AG10803 (cell line): ENCODE measurements around the gene SUGP2.

ENCODE experiments used
- DNase-seq: peaks from one replicate; pipeline ENCODE4 v3.0.0; 2010; ENCODE audit warnings: low read depth
- H3K4me3 ChIP-seq: 2 replicates; pipeline ENCODE4 v1.5.1; 2011; ENCODE audit warnings: mild to moderate bottlenecking, low read length, control low read depth
- CTCF ChIP-seq: conservative IDR thresholded peaks from 2 replicates; pipeline ENCODE4 v1.5.1; 2011; ENCODE audit warnings: mild to moderate bottlenecking, low read length, control low read depth, inconsistent platforms

The SUGP2 gene

DNA sequence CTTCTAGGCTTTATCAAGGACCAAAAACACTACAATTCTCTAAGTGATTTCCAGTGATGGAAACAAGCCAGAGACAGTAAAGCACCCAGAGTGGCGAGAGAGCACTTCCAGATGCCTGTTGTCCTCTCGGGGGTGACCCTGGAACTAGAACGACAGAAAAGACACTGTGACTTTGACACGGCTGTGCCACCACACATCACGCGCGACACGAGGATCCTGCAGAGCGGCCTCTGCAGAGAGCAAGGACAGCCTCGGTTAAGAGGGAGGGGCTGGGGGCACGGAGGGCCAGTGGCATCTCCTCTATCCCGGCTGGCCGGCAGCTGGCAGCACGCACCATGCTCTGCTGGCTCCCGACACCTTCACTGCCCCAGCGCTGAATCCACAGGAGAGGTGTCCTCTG, 42.3 kb downstream of the SUGP2 start:
- no peak for DNase-seq
- H3K4me3 ChIP-seq = no peak overlapping the region
- no peak for TF ChIP-seq CTCF

DNA sequence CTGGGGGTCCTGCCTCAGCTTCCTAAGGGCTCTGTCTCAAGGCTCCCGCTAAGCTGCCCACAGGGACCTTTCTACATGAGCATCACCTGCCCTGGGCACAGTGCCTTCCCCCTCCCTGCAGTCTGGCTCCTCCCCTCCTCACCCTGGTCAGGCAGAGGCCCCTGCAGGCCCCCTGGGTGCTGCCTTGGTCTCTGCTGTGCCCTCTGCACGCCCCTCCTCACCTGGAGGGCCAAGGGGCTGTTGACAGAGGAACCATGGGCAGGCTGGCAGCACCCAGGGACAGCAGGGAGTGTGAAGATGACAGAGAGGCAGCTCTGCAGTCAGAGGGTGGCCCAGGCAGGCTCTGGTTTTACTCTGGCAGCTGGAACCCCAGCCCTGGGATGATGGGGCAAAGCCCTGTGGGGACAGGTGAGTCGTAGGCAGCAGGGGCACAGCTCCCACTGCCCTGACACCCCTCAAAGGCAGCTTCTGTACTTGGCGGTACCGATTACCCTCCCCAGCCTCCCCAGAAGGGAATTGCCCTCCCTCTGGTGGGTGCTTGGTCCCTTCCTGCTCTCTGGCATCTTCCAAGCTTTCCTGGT, 43.1 kb downstream of the SUGP2 start:
- H3K4me3 ChIP-seq = no peak overlapping the region
- TF ChIP-seq CTCF = no peak
- DNase-seq = no peak

GRCh38 chr19:18989316-18989715, 44.0 kb downstream of the SUGP2 start:
- peak; percentile 28 for DNase-seq
- no peak overlapping the region for H3K4me3 ChIP-seq
- no peak for TF ChIP-seq CTCF

- no peak for DNase-seq
- H3K4me3 ChIP-seq = no peak overlapping the region
- TF ChIP-seq CTCF = no peak
Measured at GRCh38 chr19:18987456-18987855, 45.9 kb downstream of the SUGP2 start.

DNA sequence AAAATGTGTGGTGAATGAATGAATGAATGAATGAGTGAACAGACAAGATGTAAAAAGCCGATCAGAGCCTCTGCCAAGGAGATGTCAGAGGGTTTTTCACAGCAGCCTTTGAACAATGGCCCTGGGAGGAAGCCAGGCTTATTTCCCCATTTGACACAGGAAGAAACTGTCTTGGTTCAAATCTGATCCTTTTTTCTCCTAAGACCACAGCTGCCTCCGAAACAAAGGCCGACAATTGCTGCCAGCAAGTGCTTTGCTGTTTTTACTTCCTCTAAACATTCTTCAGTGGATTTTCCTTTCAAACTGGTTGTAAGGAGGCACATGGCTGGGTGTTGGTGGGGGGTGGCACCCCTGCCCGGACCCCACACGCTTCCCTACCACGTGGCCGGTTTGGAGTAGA, 48.1 kb downstream of the SUGP2 start:
- DNase-seq = no peak
- TF ChIP-seq CTCF = no peak
- H3K4me3 ChIP-seq = no peak overlapping the region

- TF ChIP-seq CTCF = no peak
Measured at GRCh38 chr19:18984251-18984650, 49.1 kb downstream of the SUGP2 start.

GRCh38 chr19:18982669-18983068, 50.6 kb downstream of the SUGP2 start:
- H3K4me3 ChIP-seq = no peak overlapping the region
- no peak for DNase-seq
- no peak for TF ChIP-seq CTCF

More at GRCh38 chr19:18984251-18984650, 49.1 kb downstream of the SUGP2 start:
- no peak for DNase-seq
- no peak overlapping the region for H3K4me3 ChIP-seq
